HPDE6-E6E7 (cell line): ENCODE results near the gene KCNIP3.
"Not testable (repeated sequence)": the region's sequence is repeated elsewhere in the genome, so short reads cannot be mapped to it uniquely, and the experiment has no call there.

Experiments used
- DNase-seq: peaks from one replicate; pipeline ENCODE4 v3.0.0; 2011; ENCODE audit warnings: missing footprints; ENCODE audit errors: extremely low spot score

The KCNIP3 gene

GRCh38 chr2:95296880-95297487, at the start of gene KCNIP3:
Gene KCNIP3 (plus strand): TSS chr2:95297347. CDS start chr2:95297439, 92 bp downstream.
- DNase-seq, result no peak

- no peak for DNase-seq
These were observed 38.9 kb upstream of the KCNIP3 start for GRCh38 chr2:95258271-95258670.

- peak; percentile 91 for DNase-seq
These were observed 36.8 kb upstream of the KCNIP3 start for GRCh38 chr2:95260028-95261023.

GRCh38 chr2:95261602-95262001, 35.5 kb upstream of the KCNIP3 start:
- DNase-seq, result no peak

- no peak for DNase-seq
These were observed 34.1 kb upstream of the KCNIP3 start for GRCh38 chr2:95262896-95263542.

GRCh38 chr2:95264624-95265023, 32.5 kb upstream of the KCNIP3 start:
- DNase-seq, result no peak

- DNase-seq, result no peak
These were observed 32.0 kb upstream of the KCNIP3 start for GRCh38 chr2:95265182-95265581.

GRCh38 chr2:95266781-95267430, 30.2 kb upstream of the KCNIP3 start:
- no peak for DNase-seq

- DNase-seq, result no peak
These were observed 29.5 kb upstream of the KCNIP3 start for GRCh38 chr2:95267458-95268210.

- DNase-seq, result no peak
These were observed 28.7 kb upstream of the KCNIP3 start for GRCh38 chr2:95268211-95269035.

- no peak for DNase-seq
These were observed 28.0 kb upstream of the KCNIP3 start for GRCh38 chr2:95269036-95269680.

GRCh38 chr2:95269745-95270144, 27.4 kb upstream of the KCNIP3 start:
- DNase-seq, result not testable (repeated sequence)

GRCh38 chr2:95270541-95271081, 26.5 kb upstream of the KCNIP3 start:
- DNase-seq, result no peak

GRCh38 chr2:95271381-95271971, 25.7 kb upstream of the KCNIP3 start:
- DNase-seq, result no peak

- DNase-seq, result no peak
These were observed 24.8 kb upstream of the KCNIP3 start for GRCh38 chr2:95272299-95272751.

GRCh38 chr2:95272781-95273180, 24.4 kb upstream of the KCNIP3 start:
- DNase-seq, result no peak

GRCh38 chr2:95273566-95274290, 23.4 kb upstream of the KCNIP3 start:
- DNase-seq, result no peak
